Hair follicle dermal papilla cell (primary cell): Measurements from ENCODE around the gene GGTLC1. TPM values are rescaled to one million over a fixed set of nuclear protein-coding genes. Genes with fewer than 3 reads are reported as not detected.

Experiments used
- small RNA-seq: library from RNA; depleted of rRNA; stranded (forward); fragments of <200 nt; gene quantifications from one replicate; pipeline ENCODE3, GENCODE V24; 2012
- total RNA-seq: library from RNA; depleted of rRNA; stranded (reverse); fragments of >200 nt; gene quantifications from 2 replicates; pipeline ENCODE4 v1.2.3, GENCODE V29; 2012

GGTLC1 gene
- total RNA-seq: not detected in 2 replicates

DNA sequence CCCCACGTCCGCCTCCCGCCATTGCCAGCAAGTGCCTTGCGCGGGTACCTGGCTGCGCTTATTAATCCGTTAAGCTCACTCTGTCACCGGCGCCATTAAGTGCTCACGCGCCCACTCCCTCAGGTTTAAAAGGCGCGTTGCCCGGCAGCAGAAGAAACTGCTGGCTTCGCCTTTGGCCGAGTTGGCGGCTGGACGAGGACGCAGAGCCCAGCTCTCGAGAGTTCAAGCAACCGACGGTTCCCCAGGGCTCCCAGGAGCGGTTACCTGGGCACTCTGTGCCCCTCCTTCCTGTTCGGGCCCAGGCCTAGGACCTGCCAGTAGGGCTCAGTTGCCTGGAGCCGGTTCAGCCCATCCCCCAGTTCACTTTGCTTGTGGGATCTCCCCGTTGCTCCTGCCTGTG lies at the start of gene GGTLC1:
Gene GGTLC1, minus strand, starts transcription at position 219 of the 400 bp plus-strand sequence. CDS start 2,168 bp downstream, outside the sequence.

Small RNAs within 50 kb of the gene (small RNA-seq; reads per million reads assigned to genes)
- not detected for gene AL133466.1

Other genes with a start within 250 kb of the GGTLC1 start
- not detected in 2 replicates for gene CST1, start 237.8 kb downstream of the GGTLC1 start, total RNA-seq
- not detected in 2 replicates for gene CST2, start 162.1 kb downstream of the GGTLC1 start, total RNA-seq
- gene CST5, start 109.0 kb downstream of the GGTLC1 start, total RNA-seq: not detected in 2 replicates